ENCODE data around the gene MIF. TPM values are rescaled to one million over a fixed set of nuclear protein-coding genes. Genes with fewer than 3 reads are reported as not detected.
"Not testable (repeated sequence)": the region's sequence is repeated elsewhere in the genome, so short reads cannot be mapped to it uniquely, and the experiment has no call there.

MIF gene
- total RNA-seq, 2 experiments from 2014 or later = 1,115 to 1,141 TPM

DNA sequence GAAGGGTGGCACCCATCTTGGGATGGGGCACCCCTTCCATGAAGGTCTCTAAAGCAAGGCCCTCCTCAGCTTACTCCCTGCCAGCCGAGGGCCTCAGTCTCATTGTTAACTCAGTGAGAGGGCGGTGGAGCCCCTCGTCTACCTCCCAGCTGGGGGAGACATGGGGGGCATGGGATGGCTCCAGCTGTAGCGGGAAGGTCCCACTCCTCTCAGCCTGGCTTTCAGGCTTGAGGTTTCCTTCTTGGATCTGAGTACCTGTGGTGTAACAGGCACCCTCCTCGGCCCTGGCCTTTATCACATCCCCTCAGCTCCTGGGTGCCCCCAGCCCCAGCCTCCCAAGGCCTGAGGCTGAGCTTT is 2.0 kb downstream of the MIF start:
- ChIA-PET CTCF (no interaction called here), POLR2A (interaction anchor here (1.1 to 1.4 kb wide), 2 partner anchors 14 to 17 kb away, joined by 3 to 8 read pairs; no protein-coding TSS in a partner anchor)

DNA sequence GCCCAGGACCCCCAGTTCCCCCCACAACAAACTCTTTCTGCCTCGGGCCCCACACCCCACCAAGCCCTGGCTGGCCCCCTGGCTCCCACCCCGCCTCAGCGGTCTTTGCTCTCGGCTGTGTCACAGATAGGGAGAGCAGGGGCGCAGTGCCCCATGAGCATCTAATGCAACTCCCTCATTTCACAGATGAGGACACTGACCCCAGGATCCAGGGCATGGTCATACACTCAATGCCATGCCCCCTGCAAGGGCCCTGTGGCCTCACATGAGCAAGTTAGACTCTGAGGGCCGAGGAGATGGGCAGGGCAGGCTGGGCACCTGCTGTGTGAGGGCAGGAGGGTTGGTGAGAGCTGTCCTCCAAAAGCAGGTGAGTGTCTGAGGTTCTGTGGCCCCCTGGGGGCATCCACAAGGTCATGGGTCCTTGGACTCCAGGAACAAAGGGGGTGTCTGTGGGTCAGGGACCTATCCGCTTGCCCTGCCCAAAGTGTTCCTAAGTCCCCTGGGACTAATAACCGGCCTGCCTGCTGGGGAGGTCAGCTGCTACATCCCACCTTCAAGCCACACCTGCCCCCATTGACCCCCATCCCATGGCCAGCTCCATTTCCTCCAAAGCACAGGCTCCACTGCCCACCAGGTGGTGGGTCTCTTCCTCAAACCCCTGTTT is 2.5 kb downstream of the MIF start:
- POLR2A ChIA-PET = interaction anchor here (1.1 to 1.4 kb wide), 2 partner anchors 13 to 17 kb away, joined by 3 to 8 read pairs; no protein-coding TSS in a partner anchor
- CTCF ChIA-PET = no interaction called here

DNA sequence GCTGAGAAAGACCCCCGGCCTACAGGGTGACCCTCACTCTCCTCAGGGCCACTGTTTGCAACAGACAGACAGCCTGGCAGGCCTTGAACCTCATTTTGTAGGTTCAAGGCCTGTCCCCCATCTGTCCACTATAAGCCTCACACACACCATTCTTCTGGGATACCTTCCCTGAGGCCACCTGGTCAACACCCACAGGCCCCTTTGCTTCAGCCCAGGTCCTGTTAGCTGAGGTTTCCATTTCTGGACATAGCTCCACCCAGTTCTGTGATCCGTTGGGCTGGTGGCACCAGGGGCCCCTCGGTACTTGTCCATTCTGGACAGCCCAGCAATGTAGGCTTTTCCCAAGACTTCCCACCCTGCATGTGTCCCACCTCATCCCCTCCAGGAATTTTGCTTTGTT is 3.1 kb downstream of the MIF start:
- CTCF ChIA-PET = no interaction called here
- POLR2A ChIA-PET = interaction anchor here (1.1 kb wide), 1 partner anchor 13 kb away, joined by 3 read pairs; no protein-coding TSS in a partner anchor

DNA sequence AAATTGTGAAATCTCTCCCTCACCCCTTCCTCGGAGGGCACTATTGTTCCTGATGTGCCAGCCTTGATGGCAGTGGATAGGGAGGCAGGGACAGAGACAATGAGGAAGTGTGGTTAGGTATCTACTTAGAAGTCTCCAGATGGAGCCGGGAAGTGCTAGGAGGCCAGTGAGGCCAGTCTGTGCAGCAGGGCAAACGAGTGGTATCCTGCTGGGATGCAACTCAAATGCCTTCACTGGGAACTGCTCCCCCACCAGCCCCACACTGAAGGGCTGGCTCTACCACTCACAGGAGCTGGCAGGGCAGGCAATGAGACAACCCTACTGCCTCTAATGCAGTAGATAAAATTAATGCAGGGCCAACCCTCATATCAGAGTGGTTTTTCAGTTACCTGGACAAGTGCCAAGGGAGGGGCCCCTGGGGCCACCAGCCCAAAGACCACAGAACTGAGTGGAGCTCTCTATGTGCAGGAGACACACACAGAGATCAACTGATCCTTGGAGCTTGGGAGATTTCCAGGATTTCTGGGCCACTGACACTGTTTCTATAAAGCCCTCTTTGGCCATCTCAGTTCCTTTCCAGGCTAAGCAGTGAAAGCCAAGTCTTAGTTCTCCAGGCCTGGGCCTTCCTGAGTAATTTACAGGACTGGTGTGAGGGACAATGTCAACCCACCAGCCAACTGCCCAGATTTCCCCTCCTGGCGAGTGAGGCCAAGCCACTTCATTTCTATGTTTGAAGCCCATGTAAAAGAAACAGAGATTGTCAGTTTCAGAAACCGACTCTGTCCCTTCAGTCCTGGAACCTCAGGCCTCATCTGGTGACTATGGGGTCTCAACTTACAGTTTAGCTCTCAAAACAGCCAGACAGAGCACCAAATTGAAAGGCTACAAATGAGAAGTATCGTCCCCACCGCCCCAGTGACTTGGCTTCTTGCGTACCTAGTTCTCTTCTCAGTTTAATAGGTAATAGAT is 4.1 kb downstream of the MIF start:
- CTCF ChIA-PET = no interaction called here
- POLR2A ChIA-PET = no interaction called here

- ChIA-PET CTCF (no interaction called here), POLR2A (no interaction called here)
Observed at GRCh38 chr22:23899042-23899745, 5.0 kb downstream of the MIF start.

DNA sequence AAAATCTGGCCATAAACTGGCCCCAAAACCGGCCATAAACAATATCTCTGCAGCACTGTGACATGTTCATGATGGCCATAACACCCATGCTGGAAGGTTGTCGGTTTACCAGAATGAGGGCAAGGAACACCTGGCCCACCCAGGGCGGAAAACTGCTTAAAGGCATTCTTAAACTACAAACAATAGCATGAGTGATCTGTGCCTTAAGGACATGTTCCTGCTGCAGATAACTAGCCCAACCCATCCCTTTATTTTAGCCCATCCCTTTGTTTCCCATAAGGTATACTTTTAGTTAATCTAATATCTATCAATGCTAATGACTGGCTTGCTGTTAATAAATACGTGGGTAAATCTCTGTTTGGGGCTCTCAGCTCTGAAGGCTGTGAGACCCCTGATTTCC is 6.0 kb downstream of the MIF start:
- POLR2A ChIA-PET, CTCF ChIA-PET: not testable (repeated sequence)

DNA sequence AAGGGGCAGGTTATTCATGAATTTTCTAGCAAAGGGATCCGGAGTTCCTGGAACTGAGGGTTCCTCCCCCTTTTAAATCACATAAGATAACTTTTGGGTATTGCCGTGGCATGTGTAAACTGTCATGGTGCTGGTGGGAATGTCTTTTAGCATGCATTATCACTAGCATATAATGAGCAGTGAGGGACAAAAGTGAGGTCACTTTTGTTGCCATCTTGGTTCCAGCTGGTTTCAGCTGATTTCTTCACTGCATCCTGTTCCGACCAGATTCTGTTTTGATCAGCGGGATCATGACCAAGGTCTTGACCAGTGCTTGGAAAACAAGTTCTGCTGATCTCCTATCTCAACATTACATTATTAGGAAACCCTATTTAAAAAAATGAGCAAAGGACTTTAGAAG is 7.4 kb downstream of the MIF start:
- ChIA-PET CTCF (no interaction called here), POLR2A (no interaction called here)

DNA sequence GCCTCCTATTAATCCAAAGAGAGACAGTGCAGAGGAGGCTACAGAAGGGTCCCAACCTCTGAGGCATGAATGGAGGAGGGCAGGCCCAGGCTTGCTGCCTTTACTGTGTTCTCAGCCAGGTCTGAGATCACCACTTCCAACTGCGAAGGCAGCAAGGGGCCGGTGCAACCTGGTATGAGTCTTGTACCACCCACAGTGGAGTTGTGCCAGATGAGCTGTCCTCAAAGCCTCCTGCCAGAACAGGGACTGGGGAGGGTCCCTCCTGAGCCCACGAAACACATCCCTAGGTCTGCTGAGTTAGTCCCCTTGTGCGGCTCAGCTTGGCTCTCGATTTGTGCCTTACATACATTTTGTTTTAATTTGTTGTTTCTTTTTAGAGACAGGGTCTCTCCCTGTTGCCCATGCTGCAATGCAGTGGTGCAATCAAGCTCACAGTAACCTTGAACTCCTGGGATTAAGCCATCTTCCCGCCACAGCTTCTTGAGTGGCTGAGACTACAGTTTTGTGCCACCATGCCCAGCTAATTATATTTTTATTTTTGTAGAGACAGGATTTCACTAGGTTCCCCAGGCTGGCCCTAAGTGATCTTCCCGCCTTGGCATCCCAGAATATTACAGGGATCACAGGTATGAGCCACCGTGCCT is 9.3 kb downstream of the MIF start:
- POLR2A ChIA-PET = interaction anchor here (1.7 kb wide), 1 partner anchor 9 kb away, joined by 5 read pairs; the partner anchor contains the start of gene MIF

GRCh38 chr22:23904573-23905254 is 10.5 kb downstream of the MIF start:
- ChIA-PET POLR2A (interaction anchor here (0.6 to 1.7 kb wide), 2 partner anchors 10 to 13 kb away, joined by 3 to 5 read pairs; partner anchors contain the start of gene MIF), CTCF (no interaction called here)

More for the DNA sequence above, 9.3 kb downstream of the MIF start:
- CTCF ChIA-PET = no interaction called here

GRCh38 chr22:23906641-23907040 is 12.5 kb downstream of the MIF start:
- POLR2A ChIA-PET = no interaction called here
- CTCF ChIA-PET = no interaction called here

GRCh38 chr22:23907423-23907822 is 13.2 kb downstream of the MIF start:
- CTCF ChIA-PET, POLR2A ChIA-PET: not testable (repeated sequence)

GRCh38 chr22:23908587-23909205 is 14.5 kb downstream of the MIF start:
- POLR2A ChIA-PET = no interaction called here
- CTCF ChIA-PET = interaction anchor here (0.6 kb wide), 1 partner anchor 21 kb away, joined by 3 read pairs; no protein-coding TSS in a partner anchor

- ChIA-PET POLR2A (interaction anchor here (1.3 kb wide), 1 partner anchor 13 kb away, joined by 3 read pairs; no protein-coding TSS in a partner anchor), CTCF (no interaction called here)
Observed at GRCh38 chr22:23909296-23909898, 15.2 kb downstream of the MIF start.

GRCh38 chr22:23910496-23911190 is 16.5 kb downstream of the MIF start:
- CTCF ChIA-PET = no interaction called here

DNA sequence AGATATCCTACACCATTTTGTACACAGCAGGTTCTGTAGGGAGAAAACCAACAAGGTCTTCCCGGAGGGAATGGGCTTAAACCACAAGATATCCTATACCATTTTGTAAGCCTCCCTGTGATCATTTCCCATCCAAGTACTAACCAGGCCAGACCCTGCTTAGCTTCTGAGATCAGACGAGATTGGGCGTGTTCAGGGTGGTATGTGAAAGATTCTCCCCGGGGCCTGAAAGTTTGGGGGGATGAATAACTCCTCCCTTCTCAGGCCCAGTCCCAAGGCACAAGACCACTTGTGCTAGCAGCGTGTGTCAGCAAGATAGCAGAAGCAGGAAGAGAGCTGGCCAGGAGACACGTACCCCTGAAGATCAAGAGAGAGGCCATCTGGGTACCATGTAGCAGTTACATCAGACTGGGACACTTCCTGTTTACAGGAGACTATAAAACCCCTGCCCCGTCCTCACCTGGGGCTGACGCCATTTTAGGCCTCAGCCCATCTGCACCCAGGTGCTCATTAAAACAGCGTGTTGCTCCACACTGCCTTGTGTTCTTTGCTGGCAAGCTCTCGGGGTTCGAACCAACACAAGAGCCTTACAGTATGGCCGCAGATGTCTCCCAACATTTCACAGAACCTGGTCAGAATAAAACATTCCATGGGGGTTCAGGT is 17.3 kb downstream of the MIF start:
- POLR2A ChIA-PET = interaction anchor here (0.6 to 4.5 kb wide), 2 partner anchors 18 to 225 kb away, joined by 6 to 30 read pairs; partner anchors contain the start of gene MIF
- CTCF ChIA-PET = interaction anchor here (2.6 kb wide), 1 partner anchor 18 kb away, joined by 13 read pairs; the partner anchor contains the start of gene MIF

More at GRCh38 chr22:23910496-23911190, 16.5 kb downstream of the MIF start:
- POLR2A ChIA-PET = interaction anchor here (0.6 to 4.5 kb wide), 3 partner anchors 14 to 226 kb away, joined by 3 to 30 read pairs (median 6); partner anchors contain the start of gene MIF

DNA sequence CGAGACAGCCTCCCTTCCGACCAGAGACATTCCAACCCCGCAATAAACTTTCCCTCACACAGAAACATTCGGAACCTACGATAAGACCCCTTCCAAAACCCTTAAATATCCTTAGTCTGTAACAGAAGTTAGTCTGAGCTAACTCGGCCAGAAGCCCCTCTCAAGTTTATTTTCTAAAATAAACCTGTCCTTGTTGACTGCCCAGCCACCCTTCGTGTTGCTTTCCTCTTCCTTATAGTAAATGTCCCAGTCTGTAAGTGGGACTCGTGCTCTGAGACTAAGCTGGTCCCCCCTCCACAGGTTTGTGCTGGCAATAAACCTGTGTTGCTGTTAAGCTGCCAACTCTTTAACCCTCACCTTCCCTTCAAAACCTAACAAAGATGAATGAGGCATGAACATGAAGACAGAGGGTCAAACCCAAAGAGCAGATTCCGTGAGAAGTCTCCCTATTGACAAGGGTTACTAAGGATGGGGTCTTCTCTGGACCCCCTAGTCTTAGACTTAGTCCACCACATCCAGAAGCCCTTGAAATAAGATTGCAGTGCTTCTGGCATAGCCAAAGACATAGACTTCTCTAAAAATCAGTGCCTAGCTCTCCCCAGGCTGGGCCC is 18.2 kb downstream of the MIF start:
- ChIA-PET CTCF (interaction anchor here (1.2 to 2.6 kb wide), 2 partner anchors 14 to 19 kb away, joined by 3 to 13 read pairs; partner anchors contain the start of gene MIF), POLR2A (interaction anchor here (1.5 to 4.5 kb wide), 2 partner anchors 18 to 244 kb away, joined by 5 to 30 read pairs; partner anchors contain the start of gene MIF)
